A549 (cell line): Measurements from ENCODE around the gene BAZ1B. TPM values are rescaled to one million over a fixed set of nuclear protein-coding genes. Genes with fewer than 3 reads are reported as not detected.
A peak's percentile ranks its signal among the peaks of the same experiment; 100 is the strongest.
"Not testable (repeated sequence)": the region's sequence is repeated elsewhere in the genome, so short reads cannot be mapped to it uniquely, and the experiment has no call there.

Experiments
- ATAC-seq, 2 experiments: fragments of 200-7000 bp in 1 of 2; fragments of >200 bp in 1 of 2; cut with Nextera tagmentation in 1 of 2; cut with Tn5 transposase in 1 of 2; 3 replicates each; pipeline versions ENCODE4 v1.8.0 to v1.9.1; 2018 to 2020; ENCODE audit warnings: mild to moderate bottlenecking in 1 of 2, moderate library complexity in 1 of 2
- CTCF ChIA-PET: fragments of 300-600 bp; sonication (Branson Sonifier 250); formaldehyde crosslinking; extraction: SDS; loops from one replicate; lab custom pipeline; 2021; ENCODE audit warnings: antibody characterized with exemption, inconsistent platforms; lab: Yijun Ruan, JAX
- POLR2A ChIA-PET: fragments of 350-600 bp; formaldehyde crosslinking; extraction: SDS; loops from one replicate; lab custom pipeline; 2021; ENCODE audit warnings: antibody characterized with exemption, inconsistent platforms; lab: Yijun Ruan, JAX
- DNase-seq, 2 experiments: peaks; one replicate each; pipeline versions ENCODE4 v3.0.0 to v3.0.0-alpha.2; 2011 to 2016; ENCODE audit warnings: low read depth in 1 of 2, low spot score in 1 of 2
- FAIRE-seq: peaks from 2 replicates; lab custom pipeline; 2011; peaks lifted over from hg19 to GRCh38; lab: Jason Lieb, UNC
- H3K27ac ChIP-seq, 2 experiments: fragments of >200 bp; sonication (Bioruptor Twin); formaldehyde crosslinking; 3 replicates each; pipeline ENCODE4 v1.5.1; 2016 to 2017
- H3K4me1 ChIP-seq: fragments of >200 bp; sonication (Bioruptor Twin); formaldehyde crosslinking; 3 replicates; pipeline ENCODE4 v1.6.1; 2016
- H3K4me2 ChIP-seq: fragments of >200 bp; sonication (Bioruptor Twin); formaldehyde crosslinking; 3 replicates; pipeline ENCODE4 v1.6.1; 2016
- H3K4me3 ChIP-seq: fragments of >200 bp; sonication (Bioruptor Twin); formaldehyde crosslinking; 3 replicates; pipeline ENCODE4 v1.5.1; 2016
- H3K9me3 ChIP-seq: fragments of >200 bp; sonication (Bioruptor Twin); formaldehyde crosslinking; 3 replicates; pipeline ENCODE4 v1.6.1; 2016
- CBX2 ChIP-seq: fragments of 200-600 bp; sonication (generic); IDR thresholded peaks from 2 replicates; pipeline ENCODE4 v1.6.1; 2016; ENCODE audit warnings: low read depth, mild to moderate bottlenecking, borderline replicate concordance
- CEBPB ChIP-seq, 2 experiments: fragments of >200 bp in 1 of 2; sonication (Bioruptor Twin) in 1 of 2; formaldehyde crosslinking in 1 of 2; IDR thresholded peaks; 2 replicates each; pipeline ENCODE4 v1.6.1; 2012 to 2016
- CHD4 ChIP-seq: fragments of 200-600 bp; sonication (generic); IDR thresholded peaks from 2 replicates; pipeline ENCODE4 v1.6.1; 2016; ENCODE audit warnings: antibody characterized with exemption, mild to moderate bottlenecking, borderline replicate concordance
- EHF ChIP-seq: fragments of 250-450 bp; sonication (Bioruptor Pico); IDR thresholded peaks from 2 replicates; pipeline ENCODE4 v1.5.0; 2020; ENCODE audit warnings: mild to moderate bottlenecking
- EP300 ChIP-seq, 2 experiments: fragments of >200 bp; sonication (Bioruptor Twin); formaldehyde crosslinking; IDR thresholded peaks; 2 replicates in 1 of 2; 3 replicates in 1 of 2; pipeline ENCODE4 v1.6.1; 2016 to 2017
- FOSL2 ChIP-seq, 2 experiments: fragments of 450-650 bp in 1 of 2; fragments of >200 bp in 1 of 2; sonication (Bioruptor Twin) in 1 of 2; formaldehyde crosslinking; IDR thresholded peaks; 2 replicates each; pipeline versions ENCODE4 v1.5.0 to v1.6.1; 2016 to 2020; ENCODE audit warnings: mild to moderate bottlenecking in 1 of 2, moderate library complexity in 1 of 2
- GATA3 ChIP-seq: IDR thresholded peaks from 2 replicates; pipeline ENCODE4 v1.6.1; 2012; ENCODE audit warnings: borderline replicate concordance
- HDAC2 ChIP-seq: fragments of 200-600 bp; sonication (generic); IDR thresholded peaks from 2 replicates; pipeline ENCODE4 v1.6.1; 2016
- HEYL ChIP-seq: fragments of 250-450 bp; sonication (Bioruptor Pico); IDR thresholded peaks from 2 replicates; pipeline ENCODE4 v1.8.0; 2021; ENCODE audit warnings: mild to moderate bottlenecking, moderate library complexity
- JUNB ChIP-seq: fragments of >200 bp; sonication (Bioruptor Twin); formaldehyde crosslinking; IDR thresholded peaks from 2 replicates; pipeline ENCODE4 v1.6.1; 2016
- NFE2L2 ChIP-seq: fragments of 150-350 bp; conservative IDR thresholded peaks from 2 replicates; pipeline ENCODE4 v1.6.1; 2014; ENCODE audit warnings: low read length
- RARB ChIP-seq: fragments of 250-450 bp; sonication (Bioruptor Pico); IDR thresholded peaks from 2 replicates; pipeline ENCODE4 v1.8.0; 2021; ENCODE audit warnings: mild to moderate bottlenecking, moderate library complexity
- RFX5 ChIP-seq: fragments of 450-650 bp; IDR thresholded peaks from 2 replicates; pipeline ENCODE4 v1.7.1; 2014; ENCODE audit warnings: antibody characterized with exemption, mild to moderate bottlenecking, moderate library complexity
- TFCP2L1 ChIP-seq: fragments of 250-450 bp; sonication (Bioruptor Pico); IDR thresholded peaks from 2 replicates; pipeline ENCODE4 v1.5.0; 2021; ENCODE audit warnings: mild to moderate bottlenecking
- TP53 ChIP-seq: fragments of 250-450 bp; sonication (Bioruptor Pico); IDR thresholded peaks from 2 replicates; pipeline ENCODE4 v1.5.0; 2021; ENCODE audit warnings: mild to moderate bottlenecking, moderate library complexity
- ZC3H11A ChIP-seq: fragments of 450-650 bp; IDR thresholded peaks from 2 replicates; pipeline ENCODE4 v1.6.1; 2014; ENCODE audit warnings: antibody characterized with exemption, mild to moderate bottlenecking
- ZNF302 ChIP-seq: fragments of 250-450 bp; sonication (Bioruptor Pico); IDR thresholded peaks from 2 replicates; pipeline ENCODE4 v1.9.0; 2021; ENCODE audit warnings: inconsistent platforms, mild to moderate bottlenecking, moderate library complexity
- ZSCAN20 ChIP-seq: fragments of 250-450 bp; sonication (Bioruptor Pico); IDR thresholded peaks from 2 replicates; pipeline ENCODE4 v1.8.0; 2022; ENCODE audit warnings: mild to moderate bottlenecking, moderate library complexity
- WGBS: methylation state at CpG from one replicate; pipeline ENCODE4 v1.1.6; 2017; ENCODE audit errors: missing lambda C conversion rate; 5-methylcytosine and 5-hydroxymethylcytosine counted together
- polyA plus RNA-seq, 4 experiments: library from polyadenylated mRNA; depleted of rRNA in 3 of 4; stranded (reverse); fragments of >200 nt; fragmentation: RNase III in 1 of 4; extraction: RNeasy Plus Mini Kit Qiagen cat#74134 plus additional on column Dnase treatment in 1 of 4; gene quantifications; 2 replicates in 3 of 4; 3 replicates in 1 of 4; pipeline ENCODE4 v1.2.3, GENCODE V29; 2011 to 2017
- TF ChIP-seq, protein P1 (sequence below): fragments of 250-450 bp; sonication (Bioruptor Pico); IDR thresholded peaks from 2 replicates; pipeline ENCODE4 v1.5.0; 2020; ENCODE audit warnings: low read depth, mild to moderate bottlenecking, moderate library complexity
- TF ChIP-seq, protein P2 (sequence below): IDR thresholded peaks from 2 replicates; pipeline ENCODE4 v1.6.1; 2012
- TF ChIP-seq, protein P3 (sequence below): fragments of >200 bp; sonication (Bioruptor Twin); formaldehyde crosslinking; IDR thresholded peaks from 3 replicates; pipeline ENCODE4 v1.6.1; 2016

Gene BAZ1B
- polyA plus RNA-seq, 2 of the 4 experiments (the other 2 are of a cell fraction) = 54.8 to 66.8 TPM

DNA sequence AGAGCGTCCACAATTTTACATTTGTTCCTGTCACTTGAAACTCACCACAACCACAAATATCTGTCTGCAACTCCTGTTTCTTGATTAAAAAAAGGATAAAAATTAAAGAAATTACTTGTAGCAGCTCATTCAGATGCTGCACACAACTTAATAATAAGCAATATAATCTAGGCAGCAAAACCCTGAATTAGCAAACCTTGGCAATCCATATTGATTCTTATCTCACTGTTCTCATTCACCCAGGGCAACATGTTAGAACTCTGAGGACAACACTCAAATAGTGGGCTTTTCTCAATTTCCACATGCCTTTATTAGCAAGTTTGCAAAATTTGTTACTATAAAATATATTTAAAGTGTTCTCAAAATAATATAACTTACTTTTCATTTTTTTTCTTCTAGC is 38.9 kb downstream of the BAZ1B start (continued):
- TF ChIP-seq FOSL2 (IDR thresholded peaks at IDR 0.05) (no peak), FOSL2 (CRISPR knock-in tag; IDR thresholded peaks at IDR 0.05) (no peak)

DNA sequence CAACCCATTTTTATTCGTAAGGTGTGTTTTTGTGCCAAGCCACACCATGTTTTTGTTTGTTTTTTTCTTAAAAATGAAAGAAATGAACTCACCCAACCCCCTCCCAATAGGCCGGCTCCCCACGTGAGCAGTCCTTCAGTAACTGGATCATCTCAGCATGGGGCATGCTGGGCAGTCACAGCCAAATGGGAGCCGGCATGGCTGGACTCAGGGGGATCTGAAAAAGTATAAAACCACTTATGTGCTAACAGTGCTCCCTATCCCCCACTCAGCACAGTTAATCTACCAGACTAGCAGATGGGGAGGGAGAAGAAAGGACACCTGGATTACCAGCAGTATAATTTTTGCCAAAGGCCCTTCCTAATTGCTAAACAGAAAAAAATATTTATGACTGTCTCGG is 39.3 kb downstream of the BAZ1B start:
- TF ChIP-seq, protein P1, sequence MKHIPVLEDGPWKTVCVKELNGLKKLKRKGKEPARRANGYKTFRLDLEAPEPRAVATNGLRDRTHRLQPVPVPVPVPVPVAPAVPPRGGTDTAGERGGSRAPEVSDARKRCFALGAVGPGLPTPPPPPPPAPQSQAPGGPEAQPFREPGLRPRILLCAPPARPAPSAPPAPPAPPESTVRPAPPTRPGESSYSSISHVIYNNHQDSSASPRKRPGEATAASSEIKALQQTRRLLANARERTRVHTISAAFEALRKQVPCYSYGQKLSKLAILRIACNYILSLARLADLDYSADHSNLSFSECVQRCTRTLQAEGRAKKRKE (CRISPR knock-in tag) = no peak
- TF ChIP-seq CBX2 (no peak), JUNB (no peak)

DNA sequence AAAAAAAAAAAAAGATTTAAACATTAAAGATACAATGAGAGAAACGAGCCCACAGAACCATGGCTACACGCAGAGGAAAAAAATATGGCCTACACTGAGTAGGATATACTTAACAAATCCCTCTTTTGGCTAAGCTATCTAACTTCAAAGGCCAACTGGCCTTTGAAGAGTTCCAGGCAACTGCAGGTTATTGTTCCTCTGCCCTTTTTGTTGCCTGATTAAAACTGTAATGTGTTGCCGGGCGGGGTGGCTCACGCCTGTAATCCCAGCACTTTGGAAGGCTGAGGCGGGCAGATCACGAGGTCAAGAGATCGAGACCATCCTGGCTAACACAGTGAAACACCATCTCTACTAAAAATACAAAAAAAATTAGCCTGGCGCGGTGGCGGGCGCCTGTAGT is 40.6 kb downstream of the BAZ1B start:
- H3K4me3 ChIP-seq, H3K9me3 ChIP-seq, DNase-seq, H3K4me2 ChIP-seq, H3K27ac ChIP-seq, FAIRE-seq, H3K4me1 ChIP-seq, POLR2A ChIA-PET, ATAC-seq: not testable (repeated sequence)
- CTCF ChIA-PET = interaction anchor here (0.5 to 1.0 kb wide), 2 partner anchors 9 to 72 kb away, joined by 3 read pairs; no protein-coding TSS in a partner anchor
- 92% methylated on average over 12 of the region's 12 CpGs for WGBS
- TF ChIP-seq RFX5 = peak; percentile 69; the same call in 1 of the 2 replicates

More for the DNA sequence above, 39.3 kb downstream of the BAZ1B start:
- CTCF ChIA-PET = no interaction called here
- ATAC-seq = no peak
- no peaks in the 10 kb centered on the region for H3K4me1 ChIP-seq
- DNase-seq = no peak
- H3K27ac ChIP-seq = no peak overlapping the region
- no peak overlapping the region for H3K4me3 ChIP-seq
- no peak overlapping the region for H3K4me2 ChIP-seq
- no peak for FAIRE-seq
- H3K9me3 ChIP-seq = no peaks in the 10 kb centered on the region
- POLR2A ChIA-PET = no interaction called here
- 92% methylated on average over 5 of the region's 5 CpGs for WGBS

DNA sequence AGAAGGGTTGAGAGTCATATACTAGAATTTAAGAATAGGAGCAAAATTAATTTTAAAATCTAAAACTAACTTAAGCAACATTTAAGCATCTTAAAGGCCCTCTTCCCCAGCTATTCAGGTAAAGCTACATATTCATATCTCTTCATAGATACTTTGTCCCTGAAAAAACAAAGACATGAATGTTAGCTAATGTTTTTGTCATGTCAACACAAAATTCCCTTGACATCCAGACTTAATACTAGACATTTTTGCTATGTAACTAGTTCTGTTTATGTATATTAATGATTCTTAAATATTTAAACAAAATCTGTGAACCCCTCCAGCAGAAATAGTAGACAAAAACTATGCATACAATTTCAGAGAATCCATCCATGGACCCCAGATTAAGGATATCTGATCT is 43.5 kb downstream of the BAZ1B start:
- Histone ChIP-seq H3K4me3 (no peak overlapping the region), H3K4me1 (no peaks in the 10 kb centered on the region), H3K9me3 (no peaks in the 10 kb centered on the region), H3K4me2 (no peak overlapping the region), H3K27ac (no peak overlapping the region)
- no peak for TF ChIP-seq CBX2
- no peak for TF ChIP-seq FOSL2 (IDR thresholded peaks at IDR 0.05)
- TF ChIP-seq FOSL2 (CRISPR knock-in tag; IDR thresholded peaks at IDR 0.05) = no peak
- TF ChIP-seq HDAC2 = no peak
- no peak for TF ChIP-seq JUNB
- TF ChIP-seq TFCP2L1 (CRISPR knock-in tag) = no peak
- no peak for TF ChIP-seq HEYL (CRISPR knock-in tag)
- TF ChIP-seq RARB = no peak
- no peak for TF ChIP-seq CEBPB (IDR thresholded peaks at IDR 0.05)
- TF ChIP-seq, protein P2, sequence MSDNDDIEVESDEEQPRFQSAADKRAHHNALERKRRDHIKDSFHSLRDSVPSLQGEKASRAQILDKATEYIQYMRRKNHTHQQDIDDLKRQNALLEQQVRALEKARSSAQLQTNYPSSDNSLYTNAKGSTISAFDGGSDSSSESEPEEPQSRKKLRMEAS = no peak
- TF ChIP-seq NFE2L2 = no peak
- no peak for TF ChIP-seq GATA3
- no peak for TF ChIP-seq ZC3H11A
- ChIA-PET POLR2A (no interaction called here), CTCF (interaction anchor here (2.7 kb wide), 1 partner anchor 27 kb away, joined by 10 read pairs; no protein-coding TSS in a partner anchor)
- no peak for DNase-seq
- FAIRE-seq = no peak
- ATAC-seq = no peak

DNA sequence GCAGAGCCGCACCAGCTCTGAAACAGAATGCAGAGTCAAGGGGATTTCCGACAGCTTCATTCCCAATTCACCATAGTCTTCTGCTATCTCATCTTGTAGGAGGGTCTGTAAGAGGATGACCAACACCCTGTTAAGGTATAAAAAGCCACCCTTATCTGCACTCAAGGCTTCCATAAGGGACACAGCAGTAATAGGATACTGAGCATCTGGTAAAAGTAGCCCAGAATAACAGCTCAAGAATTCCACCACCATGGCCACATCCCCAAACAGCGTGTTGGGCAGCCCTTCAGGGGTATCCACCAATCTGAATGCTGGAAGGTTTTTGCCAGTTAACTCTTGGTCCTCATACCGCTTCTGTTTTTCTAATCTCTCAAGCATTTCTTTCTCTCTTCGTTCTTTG is 44.7 kb downstream of the BAZ1B start:
- ChIA-PET POLR2A (no interaction called here), CTCF (interaction anchor here (1.0 to 2.7 kb wide), 2 partner anchors 16 to 26 kb away, joined by 3 to 10 read pairs; no protein-coding TSS in a partner anchor)
- H3K9me3 ChIP-seq = no peaks in the 10 kb centered on the region
- FAIRE-seq (no peak), ATAC-seq (no peak), DNase-seq (no peak)
- H3K4me1 ChIP-seq = no peaks in the 10 kb centered on the region
- 91% methylated on average over 5 of the region's 5 CpGs for WGBS
- no peak overlapping the region for H3K27ac ChIP-seq
- H3K4me3 ChIP-seq = no peak overlapping the region
- no peak overlapping the region for H3K4me2 ChIP-seq
- TF ChIP-seq CHD4 (no peak), ZNF302 (no peak), EP300 (IDR thresholded peaks at IDR 0.05) (no peak), TFCP2L1 (CRISPR knock-in tag) (no peak), ZSCAN20 (CRISPR knock-in tag) (no peak), TP53 (CRISPR knock-in tag) (no peak), EHF (CRISPR knock-in tag) (no peak)
- TF ChIP-seq, protein P2 = no peak
- TF ChIP-seq, protein P3, sequence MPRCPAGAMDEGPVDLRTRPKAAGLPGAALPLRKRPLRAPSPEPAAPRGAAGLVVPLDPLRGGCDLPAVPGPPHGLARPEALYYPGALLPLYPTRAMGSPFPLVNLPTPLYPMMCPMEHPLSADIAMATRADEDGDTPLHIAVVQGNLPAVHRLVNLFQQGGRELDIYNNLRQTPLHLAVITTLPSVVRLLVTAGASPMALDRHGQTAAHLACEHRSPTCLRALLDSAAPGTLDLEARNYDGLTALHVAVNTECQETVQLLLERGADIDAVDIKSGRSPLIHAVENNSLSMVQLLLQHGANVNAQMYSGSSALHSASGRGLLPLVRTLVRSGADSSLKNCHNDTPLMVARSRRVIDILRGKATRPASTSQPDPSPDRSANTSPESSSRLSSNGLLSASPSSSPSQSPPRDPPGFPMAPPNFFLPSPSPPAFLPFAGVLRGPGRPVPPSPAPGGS = no peak
